HG03108 (cell line): ENCODE data around the gene RBM6.

Experiments used
- ATAC-seq: cut with Tn5 transposase; IDR thresholded peaks from one replicate; pipeline ENCODE4 v1.9.1; 2021; ENCODE audit warnings: moderate library complexity; ENCODE audit not compliant: unreplicated experiment

The RBM6 gene

DNA sequence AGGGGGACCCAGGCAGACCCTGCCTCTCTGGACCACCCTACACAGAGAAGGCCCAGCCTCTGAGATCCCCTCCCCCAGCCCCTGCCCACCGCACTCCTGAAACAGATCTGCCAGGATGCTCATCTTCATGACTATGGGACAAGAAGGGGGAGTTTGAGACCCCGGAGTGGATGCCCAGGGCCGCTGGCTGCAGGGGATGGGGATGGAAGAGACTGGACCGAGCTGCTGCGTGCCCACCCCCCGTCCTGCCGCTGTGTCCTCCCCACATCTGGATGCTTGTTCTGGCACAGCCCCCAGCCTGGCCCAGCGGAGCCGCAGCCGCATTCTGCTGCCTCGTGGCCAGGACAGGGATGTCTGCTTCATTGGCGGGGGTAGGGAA, 184.8 kb downstream of the RBM6 start:
- ATAC-seq = no peak

DNA sequence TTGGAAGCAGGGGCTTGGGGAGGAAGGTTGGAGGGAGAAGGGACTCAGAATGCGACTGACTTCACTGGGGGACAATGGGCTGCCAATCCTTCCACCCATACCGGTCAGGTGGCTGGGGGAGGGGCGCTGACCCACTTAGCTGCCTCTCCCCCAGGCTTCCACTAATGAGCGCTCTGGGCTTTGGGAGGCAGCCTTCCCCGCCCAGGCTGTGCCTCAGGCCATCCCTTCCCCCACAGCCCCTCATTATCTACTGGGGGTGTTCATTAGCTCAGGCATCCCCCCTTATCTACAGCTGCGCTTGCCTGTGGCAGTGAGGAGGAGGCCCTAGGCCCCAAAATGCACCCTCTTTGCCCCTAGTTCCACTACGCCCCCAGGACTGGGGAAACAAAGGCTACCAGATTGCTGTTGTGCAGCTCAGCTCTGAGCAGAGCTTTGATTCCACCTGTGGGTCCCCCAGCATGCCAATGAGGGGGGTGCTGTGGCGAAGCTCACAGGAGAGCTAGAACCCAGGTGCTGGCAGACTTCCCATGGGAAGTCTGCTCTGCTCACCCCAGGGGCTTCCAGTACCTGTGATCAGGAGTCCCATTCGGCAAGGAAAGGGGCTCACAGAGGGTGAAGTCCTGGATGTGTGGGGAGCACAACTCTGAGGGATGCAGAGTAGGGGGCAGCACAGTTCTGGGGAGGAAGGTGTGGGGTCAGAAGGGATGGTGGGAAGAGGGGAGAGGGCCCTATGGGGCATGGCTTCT, 185.8 kb downstream of the RBM6 start:
- no peak for ATAC-seq

DNA sequence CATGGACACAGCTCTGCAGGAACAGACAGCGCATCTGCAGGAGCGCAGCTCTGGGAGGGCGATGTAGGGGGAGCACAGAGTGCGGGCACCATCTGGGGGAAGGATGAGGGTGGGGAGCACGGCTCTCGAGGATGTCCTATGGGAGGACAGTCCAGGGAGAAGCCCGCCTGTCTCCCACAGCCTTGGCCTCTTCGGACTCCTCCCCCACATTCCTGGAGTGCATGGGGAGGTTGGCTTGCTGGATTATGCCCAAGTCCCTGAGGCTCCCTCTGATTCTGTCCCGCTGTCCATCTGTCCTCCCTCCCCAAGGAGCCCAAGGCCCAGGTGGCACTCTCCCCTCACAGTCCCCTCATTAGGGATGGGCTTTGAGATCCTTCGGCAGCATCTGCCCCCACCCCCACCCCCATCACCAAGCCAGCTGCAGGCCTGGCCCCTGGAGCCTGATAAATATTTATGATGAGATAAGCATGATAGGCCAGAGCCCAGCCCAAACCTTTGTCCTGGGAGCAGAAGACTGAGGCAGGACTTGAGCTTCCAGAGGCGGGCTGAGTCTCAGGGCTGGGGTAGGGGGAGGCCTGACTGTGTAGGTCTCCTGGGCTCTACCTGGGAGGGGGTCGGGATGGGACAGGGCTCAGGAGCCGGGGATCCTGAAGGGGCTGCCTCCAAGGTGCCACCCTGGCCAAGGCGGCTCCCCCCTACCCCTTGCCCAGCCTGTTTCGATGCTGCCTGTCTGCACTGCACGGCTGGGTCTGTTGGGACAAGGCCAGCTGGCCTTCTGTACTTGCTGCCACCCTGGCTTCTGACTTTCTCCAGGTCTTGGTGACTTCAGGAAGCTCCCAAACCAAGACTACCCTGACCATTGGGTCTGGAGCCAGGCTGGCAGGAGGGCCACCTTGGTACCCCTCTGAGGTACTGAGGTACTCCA, 186.6 kb downstream of the RBM6 start:
- no peak for ATAC-seq
